ENCODE measurements around the gene SLC2A13. TPM values are rescaled to one million over a fixed set of nuclear protein-coding genes. Genes with fewer than 3 reads are reported as not detected.
"Not testable (repeated sequence)": the region's sequence is repeated elsewhere in the genome, so short reads cannot be mapped to it uniquely, and the experiment has no call there.

SLC2A13 gene
- total RNA-seq, 1 donor from 2014 or later, result 3.9 TPM

GRCh38 chr12:39931231-39931630 lies 174.7 kb downstream of the SLC2A13 start:
- no peak for TF ChIP-seq CTCF (IDR thresholded peaks at IDR 0.05; ENCODE audit: insufficient read depth, low read length, severe bottlenecking)
- DNase-seq (ENCODE audit: low read depth) (no peak), FAIRE-seq (no peak)
- no peaks in the 10 kb centered on the region for H3K36me3 ChIP-seq (ENCODE audit: control insufficient read depth, insufficient read depth, low read length)
- H3K27me3 ChIP-seq (ENCODE audit: control insufficient read depth, insufficient read depth, low read length), result no peaks in the 10 kb centered on the region
- no peak overlapping the region for H3K4me3 ChIP-seq (ENCODE audit: low read depth, low read length)

DNA sequence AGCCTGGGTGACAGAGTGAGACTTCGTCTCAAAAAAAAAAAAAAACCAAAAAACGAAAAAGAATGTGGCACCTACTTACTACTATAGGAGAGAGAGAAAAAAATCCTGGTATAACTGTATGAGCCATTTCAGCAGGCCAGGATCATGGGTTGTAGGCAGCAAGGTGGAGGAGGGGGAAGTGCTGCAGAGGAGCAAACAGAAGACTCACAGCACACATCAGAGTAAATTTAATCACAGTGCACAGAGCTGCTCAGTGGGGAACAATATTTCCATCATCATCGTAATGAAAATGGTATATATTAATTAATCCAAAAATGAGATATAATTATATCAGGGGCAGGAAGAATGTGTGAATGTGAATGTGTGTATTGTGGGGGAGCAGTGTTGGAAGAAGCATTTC lies 175.8 kb downstream of the SLC2A13 start:
- H3K36me3 ChIP-seq (ENCODE audit: control insufficient read depth, insufficient read depth, low read length), result no peaks in the 10 kb centered on the region
- no peak overlapping the region for H3K4me3 ChIP-seq (ENCODE audit: low read depth, low read length)
- FAIRE-seq (no peak), DNase-seq (ENCODE audit: low read depth) (no peak)
- H3K27me3 ChIP-seq (ENCODE audit: control insufficient read depth, insufficient read depth, low read length), result no peaks in the 10 kb centered on the region
- no peak for TF ChIP-seq CTCF (IDR thresholded peaks at IDR 0.05; ENCODE audit: insufficient read depth, low read length, severe bottlenecking)

GRCh38 chr12:39928181-39928899 lies 177.5 kb downstream of the SLC2A13 start:
- no peak for DNase-seq (ENCODE audit: low read depth)
- Histone ChIP-seq H3K4me3 (ENCODE audit: low read depth, low read length) (no peak overlapping the region), H3K36me3 (ENCODE audit: control insufficient read depth, insufficient read depth, low read length) (no peaks in the 10 kb centered on the region), H3K27me3 (ENCODE audit: control insufficient read depth, insufficient read depth, low read length) (no peaks in the 10 kb centered on the region)
- TF ChIP-seq CTCF (IDR thresholded peaks at IDR 0.05; ENCODE audit: insufficient read depth, low read length, severe bottlenecking), result no peak
- FAIRE-seq, result no peak

- no peak for FAIRE-seq
- no peak for TF ChIP-seq CTCF (IDR thresholded peaks at IDR 0.05; ENCODE audit: insufficient read depth, low read length, severe bottlenecking)
- Histone ChIP-seq H3K27me3 (ENCODE audit: control insufficient read depth, insufficient read depth, low read length) (no peaks in the 10 kb centered on the region), H3K36me3 (ENCODE audit: control insufficient read depth, insufficient read depth, low read length) (no peaks in the 10 kb centered on the region), H3K4me3 (ENCODE audit: low read depth, low read length) (no peak overlapping the region)
- DNase-seq (ENCODE audit: low read depth), result no peak
Observed at GRCh38 chr12:39923364-39923763, 182.5 kb downstream of the SLC2A13 start.

- not testable (repeated sequence) for H3K27me3 ChIP-seq (ENCODE audit: control insufficient read depth, insufficient read depth, low read length); H3K36me3 ChIP-seq (ENCODE audit: control insufficient read depth, insufficient read depth, low read length); FAIRE-seq; H3K4me3 ChIP-seq (ENCODE audit: low read depth, low read length); DNase-seq (ENCODE audit: low read depth)
Observed at GRCh38 chr12:39922598-39922997, 183.3 kb downstream of the SLC2A13 start.

DNA sequence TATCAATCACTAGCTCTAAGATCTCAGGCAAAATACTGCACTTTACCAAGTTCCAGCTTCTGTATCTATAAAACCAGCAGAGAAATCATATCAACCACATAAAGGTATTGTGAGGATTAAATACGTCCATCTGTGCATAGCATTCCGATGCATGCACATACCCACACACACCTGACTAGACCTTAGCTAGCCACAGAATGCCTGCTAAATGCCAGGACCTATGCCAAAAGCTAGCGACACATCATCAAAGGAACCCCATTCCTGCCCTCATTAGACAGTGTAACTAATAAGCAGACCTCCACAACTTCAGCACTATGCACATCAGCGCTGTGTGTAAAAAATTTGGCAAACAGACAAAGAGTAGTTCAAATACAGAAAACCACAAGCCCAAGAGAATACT lies 185.2 kb downstream of the SLC2A13 start:
- FAIRE-seq, result no peak
- Histone ChIP-seq H3K27me3 (ENCODE audit: control insufficient read depth, insufficient read depth, low read length) (no peaks in the 10 kb centered on the region), H3K36me3 (ENCODE audit: control insufficient read depth, insufficient read depth, low read length) (no peaks in the 10 kb centered on the region), H3K4me3 (ENCODE audit: low read depth, low read length) (no peak overlapping the region)
- no peak for TF ChIP-seq CTCF (IDR thresholded peaks at IDR 0.05; ENCODE audit: insufficient read depth, low read length, severe bottlenecking)
- DNase-seq (ENCODE audit: low read depth), result no peak
